Activated CD4-positive, alpha-beta memory T cell treated with anti-CD3 and anti-CD28 coated beads, Interleukin-2, amount 10 ng/mL, durations not matched to agents 7 days and 5 days (primary cell): Measurements from ENCODE around the gene PTPN2. TPM values are rescaled to one million over a fixed set of nuclear protein-coding genes. Genes with fewer than 3 reads are reported as not detected.

ENCODE experiments used
- CTCF ChIA-PET: fragments of 350-600 bp; sonication (Branson Sonifier 250); formaldehyde crosslinking; loops from one replicate; lab custom pipeline; 2021; ENCODE audit warnings: antibody characterized with exemption, inconsistent platforms; lab: Charles Lee
- POLR2A ChIA-PET: fragments of 350-600 bp; sonication (Branson Sonifier 250); formaldehyde crosslinking; loops from one replicate; lab custom pipeline; 2021; ENCODE audit warnings: antibody characterized with exemption; lab: Charles Lee
- DNase-seq: peaks from one replicate; pipeline ENCODE4 v3.0.0-alpha.2; 2020
- H3K27ac Mint-ChIP-seq: one replicate; pipeline ENCODE4 v1.8.0; 2021; ENCODE audit warnings: mild to moderate bottlenecking, mixed read lengths
- H3K27me3 Mint-ChIP-seq: one replicate; pipeline ENCODE4 v1.8.0; 2021; ENCODE audit warnings: mixed read lengths
- H3K36me3 Mint-ChIP-seq: one replicate; pipeline ENCODE4 v1.8.0; 2021; ENCODE audit warnings: low read depth, mixed read lengths
- H3K4me1 Mint-ChIP-seq: one replicate; pipeline ENCODE4 v1.8.0; 2021; ENCODE audit warnings: mixed read lengths
- H3K4me3 Mint-ChIP-seq: one replicate; pipeline ENCODE4 v1.8.0; 2021; ENCODE audit warnings: mild to moderate bottlenecking, mixed read lengths
- H3K9me3 Mint-ChIP-seq: one replicate; pipeline ENCODE4 v1.8.0; 2021; ENCODE audit warnings: mixed read lengths
- total RNA-seq, 2 experiments: library from RNA; stranded (reverse); gene quantifications; one replicate each; pipeline ENCODE4 v1.2.3, GENCODE V29; 2021

Gene PTPN2
- total RNA-seq, 2 experiments from 2014 or later, result 82.9 to 90.8 TPM

- peaks cover 2% of the 10 kb centered on the region for H3K9me3 Mint-ChIP-seq
- H3K36me3 Mint-ChIP-seq, result peaks cover 47% of the 10 kb centered on the region
- H3K4me1 Mint-ChIP-seq, result peaks cover 69% of the 10 kb centered on the region
- ChIA-PET POLR2A (interaction anchor here (0.9 to 4.6 kb wide), 14 partner anchors 14 to 773 kb away, joined by 3 to 96 read pairs (median 6); partner anchors contain the start of genes AFG3L2, CEP192, CEP76 and PSMG2), CTCF (interaction anchor here (1.2 to 1.4 kb wide), 3 partner anchors 10 to 44 kb away, joined by 3 to 10 read pairs (median 3); partner anchors contain the start of gene PTPN2)
- H3K4me3 Mint-ChIP-seq, result peak overlapping the region; percentile 71
- H3K27me3 Mint-ChIP-seq, result no peaks in the 10 kb centered on the region
- H3K27ac Mint-ChIP-seq, result peak overlapping the region; percentile 100
- DNase-seq, result no peak
Observed at GRCh38 chr18:12839057-12839525, 44.9 kb downstream of the PTPN2 start.

GRCh38 chr18:12838178-12838634 is 45.8 kb downstream of the PTPN2 start:
- POLR2A ChIA-PET, result interaction anchor here (0.7 to 4.6 kb wide), 7 partner anchors 14 to 152 kb away, joined by 3 to 96 read pairs (median 3); partner anchors contain the start of gene PTPN2

GRCh38 chr18:12837747-12838146 is 46.3 kb downstream of the PTPN2 start:
- CTCF ChIA-PET, result no interaction called here
- H3K27me3 Mint-ChIP-seq, result no peaks in the 10 kb centered on the region
- POLR2A ChIA-PET, result interaction anchor here (0.7 to 4.6 kb wide), 6 partner anchors 13 to 153 kb away, joined by 3 to 96 read pairs (median 3); partner anchors contain the start of gene PTPN2
- H3K4me1 Mint-ChIP-seq, result peaks cover 64% of the 10 kb centered on the region
- peaks cover 2% of the 10 kb centered on the region for H3K9me3 Mint-ChIP-seq
- peak overlapping the region; percentile 78 for H3K4me3 Mint-ChIP-seq
- DNase-seq, result no peak
- peaks cover 54% of the 10 kb centered on the region for H3K36me3 Mint-ChIP-seq
- H3K27ac Mint-ChIP-seq, result peak overlapping the region; percentile 100

More at GRCh38 chr18:12838178-12838634, 45.8 kb downstream of the PTPN2 start:
- Mint-ChIP-seq H3K4me3 (peak overlapping the region; percentile 78), H3K36me3 (peaks cover 50% of the 10 kb centered on the region), H3K27ac (peak overlapping the region; percentile 100), H3K27me3 (no peaks in the 10 kb centered on the region), H3K4me1 (peaks cover 66% of the 10 kb centered on the region), H3K9me3 (peaks cover 2% of the 10 kb centered on the region)
- DNase-seq, result peak; percentile 37
- CTCF ChIA-PET, result no interaction called here

- POLR2A ChIA-PET, result interaction anchor here (0.9 kb wide), 1 partner anchor 47 kb away, joined by 3 read pairs; the partner anchor contains the start of gene PTPN2
Observed at GRCh38 chr18:12836551-12836950, 47.5 kb downstream of the PTPN2 start.

GRCh38 chr18:12828116-12829051 is 55.7 kb downstream of the PTPN2 start:
- Mint-ChIP-seq H3K4me3 (no peak overlapping the region), H3K27ac (peak overlapping the region; percentile 13), H3K27me3 (no peaks in the 10 kb centered on the region), H3K36me3 (peaks cover 85% of the 10 kb centered on the region), H3K4me1 (peaks cover 37% of the 10 kb centered on the region), H3K9me3 (peaks cover 4% of the 10 kb centered on the region)
- ChIA-PET CTCF (interaction anchor here (0.9 to 1.0 kb wide), 2 partner anchors 12 to 346 kb away, joined by 3 read pairs; no protein-coding TSS in a partner anchor), POLR2A (interaction anchor here (0.6 to 2.3 kb wide), 5 partner anchors 9 to 54 kb away, joined by 3 to 11 read pairs (median 3); partner anchors contain the start of gene PTPN2)
- DNase-seq, result no peak

More at GRCh38 chr18:12836551-12836950, 47.5 kb downstream of the PTPN2 start:
- H3K36me3 Mint-ChIP-seq, result peaks cover 54% of the 10 kb centered on the region
- H3K27ac Mint-ChIP-seq, result no peak overlapping the region
- H3K9me3 Mint-ChIP-seq, result peaks cover 2% of the 10 kb centered on the region
- no peak overlapping the region for H3K4me3 Mint-ChIP-seq
- H3K4me1 Mint-ChIP-seq, result peaks cover 57% of the 10 kb centered on the region
- DNase-seq, result no peak
- CTCF ChIA-PET, result interaction anchor here (0.8 to 1.5 kb wide), 3 partner anchors 14 to 98 kb away, joined by 3 read pairs; no protein-coding TSS in a partner anchor
- no peaks in the 10 kb centered on the region for H3K27me3 Mint-ChIP-seq

- no peak overlapping the region for H3K4me3 Mint-ChIP-seq
- no peaks in the 10 kb centered on the region for H3K27me3 Mint-ChIP-seq
- ChIA-PET POLR2A (interaction anchor here (0.6 to 2.3 kb wide), 5 partner anchors 8 to 55 kb away, joined by 3 to 11 read pairs (median 3); partner anchors contain the start of gene PTPN2), CTCF (no interaction called here)
- peaks cover 4% of the 10 kb centered on the region for H3K9me3 Mint-ChIP-seq
- peaks cover 35% of the 10 kb centered on the region for H3K4me1 Mint-ChIP-seq
- H3K36me3 Mint-ChIP-seq, result peaks cover 87% of the 10 kb centered on the region
- DNase-seq, result no peak
- H3K27ac Mint-ChIP-seq, result peak overlapping the region; percentile 45
Observed at GRCh38 chr18:12827588-12827987, 56.4 kb downstream of the PTPN2 start.

- Mint-ChIP-seq H3K9me3 (peaks cover 4% of the 10 kb centered on the region), H3K27me3 (no peaks in the 10 kb centered on the region), H3K36me3 (peaks cover 86% of the 10 kb centered on the region), H3K4me1 (peaks cover 40% of the 10 kb centered on the region), H3K27ac (no peak overlapping the region), H3K4me3 (no peak overlapping the region)
- ChIA-PET POLR2A (interaction anchor here (0.8 to 2.0 kb wide), 3 partner anchors 24 to 123 kb away, joined by 3 to 5 read pairs (median 3); partner anchors contain the start of genes CEP76, PSMG2 and PTPN2), CTCF (no interaction called here)
- no peak for DNase-seq
Observed at GRCh38 chr18:12825230-12825629, 58.8 kb downstream of the PTPN2 start.

- CTCF ChIA-PET, result interaction anchor here (0.7 to 1.1 kb wide), 2 partner anchors 10 to 111 kb away, joined by 3 to 4 read pairs; no protein-coding TSS in a partner anchor
- Mint-ChIP-seq H3K36me3 (peaks cover 76% of the 10 kb centered on the region), H3K27me3 (no peaks in the 10 kb centered on the region), H3K27ac (no peak overlapping the region), H3K4me1 (peaks cover 42% of the 10 kb centered on the region), H3K9me3 (peaks cover 4% of the 10 kb centered on the region), H3K4me3 (no peak overlapping the region)
- POLR2A ChIA-PET, result interaction anchor here (0.8 to 1.5 kb wide), 4 partner anchors 14 to 60 kb away, joined by 3 read pairs; partner anchors contain the start of gene PTPN2
- no peak for DNase-seq
Observed at GRCh38 chr18:12823892-12824291, 60.1 kb downstream of the PTPN2 start.

- H3K4me1 Mint-ChIP-seq, result peaks cover 34% of the 10 kb centered on the region
- ChIA-PET CTCF (interaction anchor here (0.5 kb wide), 1 partner anchor 402 kb away, joined by 3 read pairs; no protein-coding TSS in a partner anchor), POLR2A (interaction anchor here (0.6 to 1.3 kb wide), 3 partner anchors 23 to 38 kb away, joined by 3 read pairs; no protein-coding TSS in a partner anchor)
- peaks cover 76% of the 10 kb centered on the region for H3K36me3 Mint-ChIP-seq
- no peaks in the 10 kb centered on the region for H3K9me3 Mint-ChIP-seq
- H3K4me3 Mint-ChIP-seq, result no peak overlapping the region
- H3K27me3 Mint-ChIP-seq, result no peaks in the 10 kb centered on the region
- DNase-seq, result no peak
- H3K27ac Mint-ChIP-seq, result no peak overlapping the region
Observed at GRCh38 chr18:12821408-12821807, 62.6 kb downstream of the PTPN2 start.

- no peak overlapping the region for H3K4me3 Mint-ChIP-seq
- POLR2A ChIA-PET, result interaction anchor here (1.5 to 2.0 kb wide), 2 partner anchors 44 to 63 kb away, joined by 4 read pairs; partner anchors contain the start of gene PTPN2
- CTCF ChIA-PET, result interaction anchor here (0.5 to 1.4 kb wide), 3 partner anchors 41 to 401 kb away, joined by 3 read pairs; no protein-coding TSS in a partner anchor
- H3K27ac Mint-ChIP-seq, result no peak overlapping the region
- no peaks in the 10 kb centered on the region for H3K27me3 Mint-ChIP-seq
- peaks cover 77% of the 10 kb centered on the region for H3K36me3 Mint-ChIP-seq
- peaks cover 34% of the 10 kb centered on the region for H3K4me1 Mint-ChIP-seq
- no peaks in the 10 kb centered on the region for H3K9me3 Mint-ChIP-seq
- no peak for DNase-seq
Observed at GRCh38 chr18:12820506-12820905, 63.5 kb downstream of the PTPN2 start.

GRCh38 chr18:12819841-12820240 is 64.2 kb downstream of the PTPN2 start:
- Mint-ChIP-seq H3K4me1 (peaks cover 30% of the 10 kb centered on the region), H3K9me3 (no peaks in the 10 kb centered on the region), H3K27ac (no peak overlapping the region), H3K36me3 (peaks cover 73% of the 10 kb centered on the region), H3K27me3 (no peaks in the 10 kb centered on the region), H3K4me3 (no peak overlapping the region)
- DNase-seq, result no peak
- ChIA-PET CTCF (interaction anchor here (1.0 to 1.4 kb wide), 3 partner anchors 40 to 73 kb away, joined by 3 read pairs; no protein-coding TSS in a partner anchor), POLR2A (interaction anchor here (0.5 to 2.0 kb wide), 4 partner anchors 8 to 799 kb away, joined by 3 to 4 read pairs (median 4); partner anchors contain the start of gene PTPN2)
